Urothelium cell line (cell line): ENCODE measurements around the gene PKP4.

Experiments used
- DNase-seq: peaks from one replicate; pipeline ENCODE4 v3.0.0; 2011; ENCODE audit warnings: low spot score, mixed read lengths
- FAIRE-seq: peaks from 2 replicates; lab custom pipeline; 2011; peaks lifted over from hg19 to GRCh38; lab: Jason Lieb, UNC

Gene PKP4

DNA sequence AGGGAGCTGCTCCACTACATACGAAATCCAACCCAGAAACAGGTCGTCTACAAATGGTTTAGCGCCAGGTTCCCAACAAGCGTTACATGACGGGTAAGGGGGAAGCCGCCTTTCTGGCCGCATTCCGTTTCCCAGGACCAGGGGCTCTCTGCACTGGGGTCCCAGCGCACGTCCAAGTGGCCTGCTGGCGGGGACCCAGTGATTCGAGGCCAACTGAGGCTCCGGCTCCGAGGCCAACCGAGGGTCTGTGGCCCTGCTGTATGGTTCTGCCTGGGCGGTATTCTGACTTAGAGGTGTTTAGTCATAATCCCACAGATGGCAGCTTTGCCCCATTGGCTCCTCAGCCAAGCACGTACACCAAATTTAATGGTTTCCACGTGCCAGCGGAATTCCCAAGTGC lies 127.2 kb downstream of the PKP4 start:
- FAIRE-seq (no peak), DNase-seq (no peak)

- no peak for FAIRE-seq
Measured at GRCh38 chr2:158586491-158586890, 129.7 kb downstream of the PKP4 start.

GRCh38 chr2:158589303-158589702 lies 132.6 kb downstream of the PKP4 start:
- no peak for FAIRE-seq
- no peak for DNase-seq

More at GRCh38 chr2:158586491-158586890, 129.7 kb downstream of the PKP4 start:
- no peak for DNase-seq

DNA sequence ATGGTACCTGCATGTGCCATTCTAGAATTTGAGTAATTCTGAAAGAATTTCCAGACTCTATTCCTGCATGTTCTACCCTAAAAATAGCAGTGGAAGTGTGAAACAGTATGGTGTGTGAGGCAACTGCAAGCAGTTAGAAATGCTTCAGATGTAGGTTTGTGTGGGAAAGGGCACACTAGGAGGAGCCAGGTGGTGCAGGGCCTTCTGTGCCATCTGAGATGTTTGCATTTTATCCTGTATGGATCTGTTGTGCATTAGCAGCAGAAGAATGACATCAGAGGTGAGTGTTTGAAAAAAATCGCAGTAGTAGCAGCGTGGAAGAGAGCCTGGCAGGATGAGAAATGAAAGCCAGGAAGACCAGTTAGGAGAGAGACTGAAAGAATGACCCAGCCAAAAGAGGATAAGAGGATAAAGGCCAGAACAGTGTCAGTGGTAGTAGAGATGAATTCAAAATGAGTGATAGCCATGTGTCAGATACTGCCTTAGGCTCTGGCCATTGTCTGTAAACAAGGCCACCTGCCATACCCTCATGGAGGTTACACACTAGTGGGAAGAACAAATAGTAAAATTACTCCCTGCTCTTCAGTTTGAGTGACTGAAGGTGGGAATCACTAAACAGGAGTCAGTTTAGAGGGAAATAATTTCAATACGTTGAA lies 142.2 kb downstream of the PKP4 start:
- no peak for DNase-seq
- no peak for FAIRE-seq

- FAIRE-seq = no peak
- peak; percentile 10 for DNase-seq
Measured at GRCh38 chr2:158599609-158600008, 142.9 kb downstream of the PKP4 start.

DNA sequence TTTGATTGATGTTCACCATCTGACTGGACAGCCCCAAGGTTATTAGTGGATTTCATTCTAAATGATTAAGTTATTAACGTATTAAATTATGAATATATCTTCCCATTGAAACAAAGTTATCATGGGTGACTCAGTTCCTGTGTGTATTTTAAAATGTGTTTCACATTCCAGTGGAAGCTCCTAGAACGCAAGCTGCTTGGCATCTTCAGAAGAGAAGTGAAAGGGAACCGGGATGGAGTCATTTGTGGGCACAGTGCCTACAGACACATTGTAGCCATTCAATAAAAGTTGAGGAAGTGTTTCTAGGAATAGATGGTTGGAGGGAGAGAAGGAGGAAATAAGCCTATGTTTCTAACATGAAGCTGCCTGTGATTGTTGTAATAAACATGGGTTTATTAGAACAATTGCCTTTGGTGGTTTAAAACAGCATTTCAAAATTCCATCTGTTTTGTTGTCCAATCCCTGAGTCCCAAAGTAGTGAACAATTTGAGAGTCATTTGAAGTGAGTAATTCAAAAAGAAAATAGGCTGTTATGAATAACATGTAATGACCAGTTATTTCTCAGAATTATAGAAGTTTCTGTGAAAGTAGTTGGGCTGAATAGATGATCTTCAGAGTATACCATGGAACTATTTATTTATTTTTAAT lies 143.5 kb downstream of the PKP4 start:
- no peak for FAIRE-seq

GRCh38 chr2:158602027-158602426 lies 145.3 kb downstream of the PKP4 start:
- FAIRE-seq (no peak), DNase-seq (no peak)

More for the DNA sequence above, 143.5 kb downstream of the PKP4 start:
- peak; percentile 62 for DNase-seq

DNA sequence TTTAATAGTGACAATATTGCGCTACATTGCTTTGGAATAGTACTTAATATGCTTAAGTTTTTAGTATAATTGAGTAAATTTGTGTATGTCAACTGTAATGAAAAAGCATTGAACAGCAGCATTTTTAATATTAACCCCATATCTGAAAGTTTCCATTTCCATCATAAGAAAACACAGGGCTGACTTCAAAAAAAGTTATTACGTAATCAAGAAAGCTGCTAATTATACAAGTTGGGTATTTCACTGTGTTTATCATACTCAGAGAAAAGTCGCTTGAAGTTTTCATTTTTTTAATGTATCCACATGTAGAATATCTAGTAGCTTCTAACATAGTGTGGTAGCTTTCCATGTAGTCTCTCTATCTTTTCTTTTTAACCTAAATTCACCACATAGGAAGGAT lies 146.5 kb downstream of the PKP4 start:
- DNase-seq = no peak
- no peak for FAIRE-seq

DNA sequence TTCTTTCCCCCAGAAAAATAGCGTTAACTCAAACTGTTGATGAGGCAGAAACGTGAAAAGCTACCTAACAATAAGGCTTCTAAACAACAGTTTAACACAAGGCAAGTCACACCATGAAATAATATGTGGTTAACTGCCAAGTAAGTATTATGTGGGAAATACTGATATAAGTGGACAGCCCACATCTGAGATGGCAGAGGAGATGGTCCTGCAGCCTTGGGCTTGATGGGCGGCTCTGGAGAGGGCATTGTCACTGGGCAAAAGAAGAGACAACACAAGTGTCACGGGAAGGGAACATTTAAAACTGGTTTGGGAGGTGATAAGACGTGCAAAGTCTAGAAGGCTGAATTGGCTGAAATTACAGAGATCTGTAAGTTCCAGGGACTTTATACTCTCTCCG lies 147.2 kb downstream of the PKP4 start:
- no peak for DNase-seq
- no peak for FAIRE-seq

DNA sequence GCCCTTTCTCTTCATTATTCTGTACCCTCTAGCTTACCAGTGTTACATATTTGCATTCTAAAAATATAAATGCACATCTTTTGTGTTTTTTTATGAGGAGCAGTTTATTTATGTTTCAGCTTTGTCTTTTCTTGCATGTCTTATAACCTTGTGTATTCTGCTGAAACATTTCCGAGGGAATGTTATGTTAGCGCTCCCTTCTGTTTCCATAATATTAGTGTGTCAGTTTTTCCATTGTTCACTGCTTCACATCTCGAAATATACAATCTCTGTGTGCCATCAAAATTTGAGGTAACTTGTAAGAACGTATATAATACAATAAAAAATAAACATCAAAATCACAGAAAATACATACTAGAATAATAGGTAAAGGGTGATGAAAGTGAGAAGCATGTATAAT lies 153.3 kb downstream of the PKP4 start:
- DNase-seq (no peak), FAIRE-seq (no peak)

GRCh38 chr2:158616480-158617000 lies 159.8 kb downstream of the PKP4 start:
- DNase-seq (no peak), FAIRE-seq (no peak)

- FAIRE-seq = no peak
- no peak for DNase-seq
Measured at GRCh38 chr2:158618891-158619490, 162.2 kb downstream of the PKP4 start.

- FAIRE-seq (peak; percentile 32), DNase-seq (no peak)
Measured at GRCh38 chr2:158619496-158619895, 162.7 kb downstream of the PKP4 start.

- DNase-seq (no peak), FAIRE-seq (no peak)
Measured at GRCh38 chr2:158620656-158621055, 163.9 kb downstream of the PKP4 start.

DNA sequence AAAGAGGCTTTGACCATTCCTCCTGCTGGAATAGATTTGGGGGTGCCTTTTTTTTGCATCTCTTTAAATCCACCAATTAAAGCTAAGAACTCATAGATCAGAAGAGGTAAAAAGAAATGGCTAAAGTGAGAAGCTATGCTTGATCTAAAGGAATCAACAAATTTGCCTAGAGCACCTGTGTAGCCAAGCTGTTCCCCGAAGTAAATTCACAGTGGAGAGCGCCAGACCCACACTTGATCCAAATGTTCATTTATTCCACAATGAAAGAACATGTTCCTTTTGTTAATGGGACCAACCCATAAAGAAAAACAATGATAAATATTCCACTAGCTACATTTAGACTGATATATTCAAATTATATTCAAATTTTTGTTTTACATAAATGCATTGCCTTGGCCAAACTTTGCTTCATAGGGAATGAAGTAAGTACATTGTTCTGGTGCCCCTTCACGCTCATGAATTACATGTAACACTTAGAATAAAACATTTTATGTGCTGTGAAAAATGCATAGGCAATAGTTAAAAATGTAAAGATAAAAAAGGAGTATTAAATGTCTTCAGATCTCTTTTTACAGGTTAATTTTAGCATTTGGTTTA lies 167.4 kb downstream of the PKP4 start:
- FAIRE-seq = no peak
- no peak for DNase-seq

GRCh38 chr2:158624961-158625360 lies 168.2 kb downstream of the PKP4 start:
- DNase-seq = no peak
- FAIRE-seq = no peak

DNA sequence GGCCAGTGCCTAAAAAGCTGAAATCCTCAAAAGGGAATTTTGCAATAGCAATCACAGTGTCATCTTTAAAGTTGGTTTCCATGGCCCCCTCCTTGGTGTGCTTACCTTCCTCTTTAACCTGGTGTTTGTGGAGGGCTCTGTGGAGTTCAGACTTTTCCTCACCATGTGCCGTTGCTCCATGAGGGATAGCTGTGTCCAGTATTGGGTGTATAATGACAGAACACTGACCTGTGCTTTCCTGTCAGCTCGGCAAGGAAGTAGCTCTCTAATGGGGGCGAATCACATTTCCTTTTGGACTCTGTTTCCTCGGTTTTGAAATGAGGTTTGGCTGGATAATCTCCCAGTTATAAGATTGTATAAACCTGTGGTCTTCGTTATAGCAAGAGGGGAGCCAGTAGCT lies 172.4 kb downstream of the PKP4 start:
- no peak for DNase-seq
- FAIRE-seq = no peak

DNA sequence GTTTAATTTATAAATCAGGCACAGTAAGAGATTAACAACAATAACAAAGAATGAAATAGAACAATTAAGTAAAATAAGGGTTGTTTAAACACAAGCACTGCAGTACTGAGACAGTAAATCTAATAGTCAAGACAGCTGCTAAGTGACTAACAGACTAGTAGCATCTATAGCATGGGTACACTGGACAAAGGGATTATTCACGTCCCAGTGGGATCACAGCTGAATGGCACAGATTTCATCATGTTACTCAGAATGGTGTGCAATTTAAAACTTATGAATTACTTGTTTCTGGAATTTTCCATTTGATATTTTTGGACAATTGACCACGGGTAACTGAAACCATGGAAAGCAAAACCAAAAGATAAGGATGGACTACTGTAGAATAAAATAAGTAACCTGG lies 176.5 kb downstream of the PKP4 start:
- FAIRE-seq = no peak
- no peak for DNase-seq

DNA sequence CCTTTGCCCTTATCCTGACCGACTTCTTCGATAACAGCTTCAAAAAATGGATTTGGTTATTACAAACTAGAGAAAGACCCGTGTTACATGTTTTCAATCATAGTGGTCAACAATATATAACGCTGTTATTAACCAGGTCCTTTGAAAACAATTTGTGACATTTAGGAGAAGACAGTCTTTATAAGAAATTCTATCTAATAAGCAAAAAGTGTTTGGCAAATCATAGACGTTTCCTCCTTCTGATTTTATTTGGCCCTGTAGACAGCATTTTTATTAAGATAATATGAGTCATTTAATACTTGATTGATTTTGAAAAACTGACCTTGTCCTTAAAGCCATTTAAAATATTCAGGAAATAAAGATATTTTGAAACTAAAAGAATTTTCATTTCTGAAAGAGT lies 177.9 kb downstream of the PKP4 start:
- DNase-seq = no peak
- FAIRE-seq = no peak

GRCh38 chr2:158635961-158636601 lies 179.3 kb downstream of the PKP4 start:
- no peak for DNase-seq
- no peak for FAIRE-seq

DNA sequence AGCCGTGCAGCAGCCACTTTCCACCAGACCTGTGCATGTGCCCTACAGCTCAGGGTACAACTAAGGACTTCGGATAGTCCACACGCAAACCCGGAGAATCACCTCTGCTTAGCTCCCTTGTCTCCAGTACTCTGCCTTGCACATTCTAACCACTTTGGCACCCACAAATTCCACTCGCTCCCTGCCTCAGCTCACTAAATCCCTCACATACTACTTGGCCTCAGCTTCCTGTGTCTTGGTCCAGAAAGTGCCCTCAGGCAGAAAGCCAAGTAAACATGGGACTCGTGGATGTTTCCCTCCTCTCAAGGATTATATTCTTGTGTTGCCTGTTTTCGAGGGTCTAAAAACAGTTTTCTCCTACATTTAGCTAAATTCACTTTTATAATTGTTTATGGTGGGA lies 180.6 kb downstream of the PKP4 start:
- DNase-seq (no peak), FAIRE-seq (no peak)
